ENCODE data around the gene NHLH1. TPM values are rescaled to one million over a fixed set of nuclear protein-coding genes. Genes with fewer than 3 reads are reported as not detected.

The NHLH1 gene
- total and polyA plus RNA-seq, 2 of the 4 experiments (the other 2 are of a cell fraction) = 0.14 TPM; not detected in 1

DNA sequence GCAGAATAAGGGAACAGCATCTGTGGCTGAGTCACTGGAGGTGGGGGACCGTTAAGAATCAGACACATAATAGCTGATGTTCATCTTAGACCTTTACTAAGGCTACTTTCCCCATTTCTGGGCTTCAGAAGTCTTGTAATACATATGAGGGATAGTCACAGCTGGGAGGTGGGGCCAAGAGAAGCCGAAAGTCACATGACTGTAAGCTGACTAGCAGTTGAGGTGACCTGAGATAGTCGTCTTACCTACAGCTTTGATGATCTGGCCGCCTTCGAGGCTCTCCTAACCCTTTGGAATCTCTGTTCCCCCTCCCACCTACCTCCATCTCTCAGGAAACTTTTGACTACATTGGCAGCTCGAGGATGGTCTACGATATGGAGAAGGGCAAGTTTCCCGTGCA is 14.3 kb upstream of the NHLH1 start:
- ATAC-seq (ENCODE audit: low read depth) = no peak
- CTCF ChIA-PET = no interaction called here

More for the DNA sequence above, 14.3 kb upstream of the NHLH1 start:
- Histone ChIP-seq H3K18ac (ENCODE audit: low read depth, low read length) (no peak overlapping the region), H4K91ac (ENCODE audit: insufficient read depth, low read depth, low read length) (no peak overlapping the region), H2BK15ac (ENCODE audit: low read depth, low read length) (no peak overlapping the region), H4K20me1 (ENCODE audit: insufficient read depth, low read length) (no peaks in the 10 kb centered on the region), H2AK5ac (ENCODE audit: low read depth, low read length) (no peak overlapping the region), H2BK20ac (ENCODE audit: low read depth, low read length) (no peak overlapping the region), H3K9ac (ENCODE audit: low read depth, low read length) (no peak overlapping the region), H4K8ac (ENCODE audit: low read depth in 2 of 2, low read length in 2 of 2) (no peak overlapping the region), H3K36me3 (ENCODE audit: control insufficient read depth, insufficient read depth, low read length) (peaks cover 69% of the 10 kb centered on the region), H3K27me3 (ENCODE audit: control insufficient read depth, insufficient read depth, low read length) (no peaks in the 10 kb centered on the region), H3K4me2 (ENCODE audit: low read depth, low read length) (no peak overlapping the region), H2BK5ac (ENCODE audit: low read depth, low read length, poor library complexity, severe bottlenecking) (no peak overlapping the region), H3K79me1 (ENCODE audit: low read depth in 1 of 2, low read length in 2 of 2) (peaks cover 4 to 12% of the 10 kb centered on the region in 2 experiments; a peak in 2 of 4 replicates), H3K9me1 (ENCODE audit: insufficient read depth, low read length) (no peaks in the 10 kb centered on the region), H2BK120ac (ENCODE audit: low read depth, low read length) (no peak overlapping the region), H3K4me3 (ENCODE audit: insufficient read depth, low read depth, low read length) (no peak overlapping the region), H3K23ac (ENCODE audit: low read depth, low read length) (no peak overlapping the region), H3K9me3 (ENCODE audit: control insufficient read depth, insufficient read depth, low read length) (no peaks in the 10 kb centered on the region), H3K4me1 (ENCODE audit: control insufficient read depth, insufficient read depth, low read length) (no peaks in the 10 kb centered on the region), H2AK9ac (replicated peaks; ENCODE audit: low read depth, low read length, poor library complexity) (no peak overlapping the region), H3K27ac (ENCODE audit: insufficient read depth, low read length) (no peak overlapping the region), H3K14ac (replicated peaks; ENCODE audit: low read depth, low read length) (no peak overlapping the region), H4K5ac (ENCODE audit: low read depth, low read length) (no peak overlapping the region), H3K56ac (ENCODE audit: extremely low read depth, insufficient read depth, low read length) (no peak overlapping the region), H2AFZ (replicated peaks; ENCODE audit: low read length, poor library complexity) (no peak overlapping the region), H3K4ac (ENCODE audit: low read depth, low read length) (no peak overlapping the region)
- no peak for DNase-seq
- no peak for TF ChIP-seq POLR2A (IDR thresholded peaks at IDR 0.05; ENCODE audit: low read depth, low read length)
- no peak for TF ChIP-seq RCOR1 (IDR thresholded peaks at IDR 0.05; ENCODE audit: insufficient replicate concordance, low read length)
- TF ChIP-seq BHLHE40 (IDR thresholded peaks at IDR 0.05; ENCODE audit: low read depth, low read length) = no peak
- no peak for TF ChIP-seq MXI1 (IDR thresholded peaks at IDR 0.05; ENCODE audit: borderline replicate concordance, low read depth, low read length)
- no peak for TF ChIP-seq MAZ (IDR thresholded peaks at IDR 0.05; ENCODE audit: borderline replicate concordance, low read depth, low read length)
- TF ChIP-seq, protein P1, sequence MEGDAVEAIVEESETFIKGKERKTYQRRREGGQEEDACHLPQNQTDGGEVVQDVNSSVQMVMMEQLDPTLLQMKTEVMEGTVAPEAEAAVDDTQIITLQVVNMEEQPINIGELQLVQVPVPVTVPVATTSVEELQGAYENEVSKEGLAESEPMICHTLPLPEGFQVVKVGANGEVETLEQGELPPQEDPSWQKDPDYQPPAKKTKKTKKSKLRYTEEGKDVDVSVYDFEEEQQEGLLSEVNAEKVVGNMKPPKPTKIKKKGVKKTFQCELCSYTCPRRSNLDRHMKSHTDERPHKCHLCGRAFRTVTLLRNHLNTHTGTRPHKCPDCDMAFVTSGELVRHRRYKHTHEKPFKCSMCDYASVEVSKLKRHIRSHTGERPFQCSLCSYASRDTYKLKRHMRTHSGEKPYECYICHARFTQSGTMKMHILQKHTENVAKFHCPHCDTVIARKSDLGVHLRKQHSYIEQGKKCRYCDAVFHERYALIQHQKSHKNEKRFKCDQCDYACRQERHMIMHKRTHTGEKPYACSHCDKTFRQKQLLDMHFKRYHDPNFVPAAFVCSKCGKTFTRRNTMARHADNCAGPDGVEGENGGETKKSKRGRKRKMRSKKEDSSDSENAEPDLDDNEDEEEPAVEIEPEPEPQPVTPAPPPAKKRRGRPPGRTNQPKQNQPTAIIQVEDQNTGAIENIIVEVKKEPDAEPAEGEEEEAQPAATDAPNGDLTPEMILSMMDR (conservative IDR thresholded peaks at IDR 0.05; ENCODE audit: low read depth, low read length) = no peak
- no peak for TF ChIP-seq SMC3 (IDR thresholded peaks at IDR 0.05; ENCODE audit: low read depth, low read length)
- TF ChIP-seq, protein P2, sequence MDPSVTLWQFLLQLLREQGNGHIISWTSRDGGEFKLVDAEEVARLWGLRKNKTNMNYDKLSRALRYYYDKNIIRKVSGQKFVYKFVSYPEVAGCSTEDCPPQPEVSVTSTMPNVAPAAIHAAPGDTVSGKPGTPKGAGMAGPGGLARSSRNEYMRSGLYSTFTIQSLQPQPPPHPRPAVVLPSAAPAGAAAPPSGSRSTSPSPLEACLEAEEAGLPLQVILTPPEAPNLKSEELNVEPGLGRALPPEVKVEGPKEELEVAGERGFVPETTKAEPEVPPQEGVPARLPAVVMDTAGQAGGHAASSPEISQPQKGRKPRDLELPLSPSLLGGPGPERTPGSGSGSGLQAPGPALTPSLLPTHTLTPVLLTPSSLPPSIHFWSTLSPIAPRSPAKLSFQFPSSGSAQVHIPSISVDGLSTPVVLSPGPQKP (IDR thresholded peaks at IDR 0.05; ENCODE audit: borderline replicate concordance, low read depth, low read length) = no peak
- TF ChIP-seq, protein P3, sequence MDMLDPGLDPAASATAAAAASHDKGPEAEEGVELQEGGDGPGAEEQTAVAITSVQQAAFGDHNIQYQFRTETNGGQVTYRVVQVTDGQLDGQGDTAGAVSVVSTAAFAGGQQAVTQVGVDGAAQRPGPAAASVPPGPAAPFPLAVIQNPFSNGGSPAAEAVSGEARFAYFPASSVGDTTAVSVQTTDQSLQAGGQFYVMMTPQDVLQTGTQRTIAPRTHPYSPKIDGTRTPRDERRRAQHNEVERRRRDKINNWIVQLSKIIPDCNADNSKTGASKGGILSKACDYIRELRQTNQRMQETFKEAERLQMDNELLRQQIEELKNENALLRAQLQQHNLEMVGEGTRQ (IDR thresholded peaks at IDR 0.05; ENCODE audit: low read depth, low read length) = no peak
- no peak for TF ChIP-seq CHD1 (IDR thresholded peaks at IDR 0.05; ENCODE audit: low read depth, low read length)
- POLR2A ChIA-PET (ENCODE audit: unreplicated experiment) = no interaction called here
- in situ Hi-C loops (cut with MboI; ENCODE audit: low sequenced_read_pairs) = loop anchor here (10.0 kb wide), 1 partner anchor 258 kb away; the partner anchor contains the start of gene IGSF8
- intact Hi-C loops (cut with micrococcal nuclease) = no loop called here
- dilution Hi-C loops (cut with HindIII; ENCODE audit: low sequenced_read_pairs, unreplicated experiment) = no loop called here
- 94% methylated on average over 3 of the region's 8 CpGs; no CpG with 5 or more reads in 1 of the 2 experiments for WGBS, 2 experiments (ENCODE audit: extremely low coverage in 2 of 2, insufficient read length in 1 of 2)
- BruUV-seq (replicated peaks) = no TSS peak
